ENCODE data around the gene CUX1.
"Not testable (repeated sequence)": the region's sequence is repeated elsewhere in the genome, so short reads cannot be mapped to it uniquely, and the experiment has no call there.

GRCh38 chr7:102329366-102329765 lies 511.9 kb downstream of the CUX1 start:
- TF ChIP-seq JUND (IDR thresholded peaks at IDR 0.05; ENCODE audit: low read depth, low read length); CTCF (IDR thresholded peaks at IDR 0.05 in 2 of 3, conservative IDR thresholded peaks at IDR 0.05 in 1 of 3; ENCODE audit: control insufficient read depth in 2 of 3, extremely low read depth in 1 of 3, insufficient read depth in 1 of 3, low read depth in 3 of 3, low read length in 3 of 3): not testable (repeated sequence)
